GM19193 (cell line): ENCODE measurements around the gene HOXB7.

Experiments
- POLR2A ChIP-seq: IDR thresholded peaks from 4 replicates; pipeline ENCODE4 v1.6.1; 2011; ENCODE audit not compliant: insufficient read depth, insufficient read length; ENCODE audit errors: extremely low read depth

Gene HOXB7

DNA sequence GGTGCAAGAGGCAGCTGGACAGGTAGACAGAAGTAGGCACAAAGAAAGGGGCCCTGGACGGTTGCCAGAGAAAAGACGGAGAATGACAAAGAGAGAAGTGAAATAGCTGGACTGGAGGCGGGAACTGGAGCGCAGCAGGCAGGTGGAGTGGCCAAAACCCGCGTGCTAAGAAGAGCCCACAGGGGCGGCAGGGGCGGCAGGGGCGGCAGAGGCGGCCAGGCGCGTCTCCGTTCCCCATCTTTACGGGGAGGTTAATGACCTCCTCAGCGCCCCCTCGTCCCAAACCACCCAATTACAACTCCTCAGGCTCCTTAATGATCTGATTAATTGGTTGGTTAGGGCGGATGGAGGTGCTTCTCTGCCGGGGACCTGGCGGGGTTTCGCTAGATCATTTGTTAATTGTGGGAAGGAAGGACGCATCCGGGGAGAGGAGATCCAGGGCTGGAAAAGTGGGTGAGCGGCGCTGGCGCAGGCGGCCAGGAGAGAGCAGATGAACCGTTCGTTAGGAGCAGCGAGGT, 30.8 kb upstream of the HOXB7 start:
- no peak for TF ChIP-seq POLR2A

DNA sequence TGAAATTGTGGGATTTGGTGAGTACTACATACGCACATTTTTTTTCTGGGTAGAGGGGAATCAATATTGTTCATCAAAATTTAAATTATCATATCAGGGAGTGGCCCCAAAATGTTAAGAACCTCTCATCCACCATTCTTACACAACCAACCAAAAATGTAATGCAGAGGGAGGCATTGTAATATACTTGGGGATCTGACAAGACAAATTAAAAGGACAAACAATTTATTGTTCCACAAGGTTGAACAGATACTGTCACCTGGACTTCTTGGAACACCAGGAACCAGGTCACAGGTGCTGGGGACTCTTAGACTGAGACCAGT, 30.0 kb upstream of the HOXB7 start:
- no peak for TF ChIP-seq POLR2A

DNA sequence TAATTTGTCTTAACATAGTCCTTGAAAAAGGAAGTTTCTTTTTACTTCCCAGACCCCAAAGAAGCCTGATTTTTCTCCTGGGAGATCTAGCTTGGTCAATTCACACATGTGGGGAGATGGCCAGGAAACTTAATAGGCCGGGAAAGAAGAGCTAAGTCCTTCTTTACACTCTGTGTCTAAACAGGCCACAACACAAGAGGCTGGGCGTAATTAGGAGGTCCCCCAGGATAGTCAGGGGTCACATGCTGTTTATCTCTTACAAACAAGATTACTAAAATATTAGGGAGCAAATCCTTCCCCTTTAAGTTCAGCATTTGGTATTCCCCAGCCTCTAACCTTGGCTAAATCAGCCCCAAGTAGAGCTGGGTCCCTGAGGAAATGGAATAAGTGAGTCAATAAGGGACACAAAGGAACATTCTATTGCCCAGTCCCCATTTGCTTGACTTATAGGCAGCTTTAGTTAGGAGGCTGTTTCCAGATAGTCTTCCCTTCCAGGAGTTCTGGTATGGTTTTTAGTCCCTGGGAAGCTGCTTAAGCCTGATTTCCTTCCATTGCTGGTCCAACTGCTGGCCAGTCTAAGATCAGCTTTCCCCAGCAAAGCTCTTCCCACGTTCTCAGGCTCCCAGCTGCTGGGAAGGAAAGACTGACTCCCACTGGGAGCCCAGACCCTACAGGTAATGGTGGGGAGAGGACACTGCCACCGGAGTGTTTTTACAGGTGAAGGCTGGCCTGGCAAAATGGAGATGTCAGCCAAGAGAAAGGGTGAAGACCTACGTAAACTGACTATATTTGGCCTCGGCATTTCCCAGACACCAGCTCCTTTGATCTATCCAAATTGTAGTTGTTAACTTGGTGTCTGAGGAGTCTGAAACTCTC, 29.4 kb upstream of the HOXB7 start:
- TF ChIP-seq POLR2A = no peak

DNA sequence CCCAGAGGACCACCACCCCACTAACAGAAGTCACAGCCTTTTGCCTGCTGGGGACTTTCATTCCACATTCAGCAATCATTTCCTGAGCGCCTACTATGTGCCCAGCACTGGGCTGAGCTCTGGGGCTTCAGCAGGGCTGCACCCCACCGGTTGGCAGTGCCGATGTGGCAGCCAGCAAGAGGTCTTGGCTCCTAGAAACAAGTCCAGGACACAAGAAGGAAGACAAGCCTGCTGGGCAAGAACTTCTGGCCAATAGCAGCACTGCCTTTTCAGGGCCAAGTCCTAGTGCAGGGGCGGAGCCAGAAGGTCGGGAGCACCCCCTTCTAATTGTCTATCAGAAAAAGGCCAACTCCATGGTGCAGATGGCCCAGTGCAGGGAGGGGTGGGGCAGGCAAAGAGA, 28.3 kb upstream of the HOXB7 start:
- TF ChIP-seq POLR2A = no peak

DNA sequence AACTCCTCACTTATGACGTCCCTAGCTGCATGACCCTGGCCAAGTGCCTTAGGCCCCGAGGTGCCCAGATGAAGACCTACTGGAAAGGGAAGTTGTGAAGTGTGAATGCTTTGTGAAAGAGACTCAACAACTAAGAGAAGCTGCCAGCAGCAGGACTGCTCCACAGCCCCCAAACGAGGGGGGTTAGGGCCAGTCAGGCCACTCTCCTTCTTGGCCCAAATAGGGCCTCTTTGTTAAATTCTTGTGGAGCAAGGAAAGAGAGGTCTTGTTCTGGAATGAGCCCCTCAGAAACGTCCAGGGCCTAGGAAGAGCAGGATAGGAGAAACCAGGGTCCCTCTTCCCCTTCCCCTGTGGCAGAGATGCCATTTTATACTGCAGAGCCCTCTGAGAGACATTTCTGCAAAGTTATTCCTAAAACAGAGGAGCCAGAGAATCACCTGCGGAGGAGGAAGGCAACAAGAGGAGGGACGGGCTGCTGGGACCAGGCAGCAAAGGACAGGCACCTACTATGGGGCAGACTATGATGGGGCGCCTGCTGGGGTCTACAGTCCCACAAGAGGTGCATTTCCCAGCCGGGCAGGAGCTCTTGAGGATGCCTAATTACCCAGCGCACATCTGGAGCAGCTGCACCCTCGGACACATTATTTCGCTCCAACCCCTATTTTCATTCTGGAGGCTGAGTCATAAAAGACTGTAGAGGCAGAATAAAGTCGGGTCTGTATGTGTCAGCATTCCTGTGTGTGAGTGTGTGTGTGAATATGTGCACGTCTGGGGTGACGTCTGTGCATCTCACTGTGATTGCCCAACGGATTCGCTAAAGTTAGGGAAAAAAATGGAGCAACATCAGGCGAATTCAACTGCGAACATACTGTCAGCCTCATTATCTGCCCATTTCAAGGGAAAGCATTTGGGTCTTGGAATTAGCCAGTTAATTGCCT, 26.8 kb upstream of the HOXB7 start:
- no peak for TF ChIP-seq POLR2A

DNA sequence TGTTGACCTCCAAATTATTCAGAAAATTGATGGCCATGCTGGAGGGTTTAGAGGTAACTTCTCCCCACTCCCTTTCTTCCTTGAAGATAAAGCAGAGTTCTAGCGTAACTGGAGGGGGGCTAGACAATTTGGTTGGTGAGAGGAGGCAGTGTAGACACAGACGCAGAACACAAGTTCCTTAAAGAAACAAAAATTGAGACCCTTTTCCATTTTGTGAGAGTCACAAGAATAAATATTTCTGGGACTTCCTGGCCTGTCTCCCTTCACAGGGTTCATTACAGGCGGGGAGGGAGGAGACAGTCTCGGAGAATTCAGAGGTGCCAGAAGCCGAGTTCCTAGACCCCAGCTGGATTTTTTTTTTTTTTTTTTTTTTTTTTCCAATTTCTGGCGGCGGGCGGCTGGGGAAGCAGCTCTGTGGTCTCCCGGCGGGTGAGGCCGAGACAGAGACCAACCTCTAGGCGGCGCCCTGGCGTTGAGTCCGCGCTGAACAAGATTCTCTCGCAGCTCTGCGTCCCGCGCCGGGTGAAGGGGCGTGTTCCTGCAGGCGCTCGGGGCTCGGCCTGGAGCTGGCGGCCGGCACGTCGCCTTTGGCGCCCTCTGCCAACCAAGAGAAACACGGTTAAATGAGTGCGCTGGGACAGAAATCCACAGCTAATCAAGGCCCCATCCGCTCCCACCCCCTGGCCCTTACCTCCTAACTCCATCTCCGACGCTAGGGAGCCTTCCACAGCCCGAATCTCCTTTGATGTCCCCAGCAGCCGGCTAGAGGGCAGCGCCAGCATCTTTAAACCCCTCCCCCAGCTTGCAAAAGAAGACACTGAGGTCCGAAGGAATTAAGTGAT, 25.6 kb upstream of the HOXB7 start:
- TF ChIP-seq POLR2A = no peak

DNA sequence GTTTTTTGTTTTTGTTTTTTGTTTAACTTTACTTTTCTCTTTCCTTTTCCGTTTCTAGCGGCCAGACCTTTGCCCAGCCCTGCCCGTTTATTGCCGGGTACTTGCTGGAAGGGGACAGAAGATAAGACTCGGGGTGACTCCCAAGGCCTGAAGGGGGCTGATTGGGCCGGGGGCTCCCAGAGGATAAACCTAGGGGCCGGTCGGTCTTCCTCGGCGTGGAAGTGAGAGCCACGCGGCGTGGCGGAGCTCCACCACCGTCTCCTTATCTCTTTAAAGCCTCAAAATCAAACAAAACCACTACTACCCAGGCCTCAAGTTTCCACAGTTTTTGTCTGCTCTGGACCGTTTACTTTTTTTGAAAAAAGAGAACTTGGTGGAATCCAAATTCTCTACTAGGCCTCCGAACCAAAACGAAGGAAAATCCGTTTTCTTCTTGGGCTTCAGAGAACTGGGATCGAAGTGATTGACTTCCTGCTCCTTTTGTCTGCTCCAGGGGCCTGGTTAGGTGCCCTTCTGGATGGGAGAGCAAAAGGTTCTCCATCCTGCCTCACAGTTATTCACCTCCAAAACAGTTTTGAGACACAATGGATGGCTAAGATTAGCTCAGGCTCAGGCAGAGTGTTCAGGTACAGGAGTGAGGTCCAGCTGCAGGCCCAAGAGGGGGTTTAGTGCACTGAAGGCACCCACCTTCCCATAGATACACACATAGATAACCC, 23.8 kb upstream of the HOXB7 start:
- TF ChIP-seq POLR2A = no peak

DNA sequence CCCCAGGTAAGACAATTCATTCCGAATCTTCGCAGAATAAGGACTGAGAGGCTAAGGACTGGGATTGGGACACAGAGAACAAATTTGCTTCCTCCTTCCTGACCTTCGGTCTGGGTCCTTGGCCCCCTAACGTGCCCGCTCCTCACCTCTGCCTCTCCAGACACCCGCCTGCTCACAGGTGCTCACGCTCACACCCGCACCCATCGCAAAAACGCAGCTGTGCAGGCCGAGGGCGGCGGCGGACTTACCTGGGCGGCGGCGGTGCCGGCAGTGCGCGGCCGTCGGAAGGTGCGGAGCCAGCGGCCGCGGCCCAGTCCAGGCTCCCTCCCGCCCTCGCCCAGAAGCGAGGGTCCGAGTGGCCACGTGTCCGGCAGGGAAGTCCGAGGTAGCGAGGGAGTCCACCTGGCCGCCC, 22.5 kb upstream of the HOXB7 start:
- TF ChIP-seq POLR2A = no peak

DNA sequence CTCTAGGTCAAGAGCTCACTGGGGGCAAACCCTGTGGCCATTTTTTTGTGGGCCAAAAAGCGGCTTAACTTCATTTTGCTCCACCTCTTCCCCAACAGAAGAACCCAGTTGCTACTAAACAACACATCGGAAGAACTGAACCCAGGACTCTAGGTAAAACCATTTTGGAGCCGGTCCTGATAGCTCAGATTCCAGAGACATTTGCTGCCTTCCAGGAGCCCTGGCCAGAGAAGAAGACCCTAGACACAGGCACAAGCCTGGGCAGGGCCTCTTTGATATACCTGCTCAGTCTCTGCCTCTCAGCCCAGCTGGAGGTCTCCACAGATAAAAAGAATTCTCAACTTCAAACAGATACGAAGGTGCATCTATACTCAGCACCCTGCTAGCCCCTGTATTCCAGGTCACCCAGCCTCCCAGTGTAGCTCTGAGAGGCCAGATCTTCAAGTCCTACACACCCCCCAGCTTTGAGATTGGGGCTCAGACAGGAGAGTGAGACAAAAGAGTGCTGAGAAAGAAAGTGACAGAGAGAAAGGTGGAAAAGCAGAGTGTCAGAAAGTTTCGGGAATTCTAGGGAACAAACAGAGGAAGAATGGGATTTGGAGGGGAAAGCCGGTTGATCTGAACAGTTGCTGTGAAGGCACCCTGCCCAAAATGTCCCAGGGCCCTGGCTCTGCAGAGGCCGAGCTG, 21.9 kb upstream of the HOXB7 start:
- no peak for TF ChIP-seq POLR2A

DNA sequence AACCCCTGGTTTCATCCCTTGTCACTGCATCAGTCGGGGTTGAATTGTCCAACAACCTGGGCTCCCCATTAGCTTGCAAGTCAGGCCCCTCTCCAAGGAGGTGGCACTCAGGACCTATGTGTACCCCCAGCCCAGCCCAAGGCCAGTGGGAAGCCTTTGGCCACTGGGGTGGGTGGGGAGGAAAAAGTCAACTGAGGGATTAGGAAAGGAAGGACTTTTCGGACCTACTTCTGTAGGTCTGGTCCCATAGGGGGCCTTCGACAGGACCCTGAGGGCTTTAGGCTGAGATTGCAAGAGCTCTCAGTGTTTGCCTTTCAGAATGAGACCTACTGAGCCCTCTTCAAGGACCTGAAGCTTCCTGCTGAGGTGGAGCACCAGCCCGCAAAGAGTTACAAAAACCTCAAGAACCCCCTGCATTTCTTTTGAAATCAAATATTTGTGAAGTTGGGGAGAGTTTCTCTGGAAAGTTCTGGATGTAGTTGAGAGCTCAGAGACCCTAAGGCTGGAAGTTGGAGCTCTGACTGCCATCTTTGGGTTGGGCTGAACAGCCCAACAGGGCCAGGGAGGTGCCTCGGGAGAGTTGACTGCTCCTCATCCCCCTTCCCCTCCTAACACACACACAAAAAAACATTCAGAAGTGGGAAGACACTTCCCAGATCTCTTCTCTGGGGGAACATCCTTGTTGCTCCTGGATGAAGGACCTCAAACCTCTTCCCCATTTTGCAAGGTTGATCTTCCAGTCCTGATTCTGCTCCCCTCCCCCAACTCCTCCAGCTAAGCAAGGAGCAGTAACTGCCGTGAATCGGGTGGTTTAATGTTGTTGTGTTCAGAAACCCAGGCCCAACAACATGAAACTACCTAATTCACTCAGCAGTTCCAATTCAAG, 21.1 kb upstream of the HOXB7 start:
- TF ChIP-seq POLR2A = no peak

DNA sequence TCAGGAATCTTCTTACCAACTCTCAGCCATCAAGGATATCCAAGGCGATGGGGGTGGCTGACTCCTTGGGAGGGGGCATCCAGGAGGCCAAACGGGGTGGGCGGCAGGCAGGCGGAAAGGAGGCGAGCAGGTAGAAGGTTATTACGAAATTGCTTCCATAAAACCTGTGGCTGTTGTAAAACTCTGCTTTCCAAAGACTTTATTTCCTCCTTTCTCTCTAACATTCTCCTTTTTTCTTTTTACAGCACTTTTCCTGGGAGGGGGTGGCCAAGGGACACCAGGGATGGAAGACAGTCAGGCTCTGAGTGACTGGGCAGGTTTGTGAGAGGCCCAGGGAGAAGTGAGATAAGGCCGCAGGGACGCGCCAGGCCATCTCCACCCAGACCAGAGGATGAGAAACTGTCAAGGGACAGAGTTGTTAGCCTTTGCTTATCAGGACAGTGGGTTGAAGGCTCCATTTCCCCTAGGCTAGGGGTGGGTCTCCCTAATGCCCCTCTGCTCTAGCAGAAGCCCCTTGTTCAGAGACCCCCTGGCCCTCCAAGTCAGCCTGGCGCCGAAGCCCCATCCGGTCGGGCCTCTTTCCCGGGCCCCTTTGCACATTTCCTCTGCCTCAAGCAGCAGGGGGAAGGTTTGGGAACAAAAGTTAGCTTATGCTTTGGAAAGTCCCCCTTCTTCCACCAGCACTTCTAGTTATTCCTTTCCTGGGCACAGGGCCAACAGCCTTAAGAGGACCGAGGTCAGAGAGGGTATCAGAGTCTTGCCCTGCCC, 20.3 kb upstream of the HOXB7 start:
- no peak for TF ChIP-seq POLR2A
